ENCODE results near the gene ZFP62. TPM values are rescaled to one million over a fixed set of nuclear protein-coding genes. Genes with fewer than 3 reads are reported as not detected.
A peak's percentile ranks its signal among the peaks of the same experiment; 100 is the strongest.
"Not testable (repeated sequence)": the region's sequence is repeated elsewhere in the genome, so short reads cannot be mapped to it uniquely, and the experiment has no call there.

ZFP62 gene
- total RNA-seq, 1 donor from 2014 or later: 13.7 TPM

DNA sequence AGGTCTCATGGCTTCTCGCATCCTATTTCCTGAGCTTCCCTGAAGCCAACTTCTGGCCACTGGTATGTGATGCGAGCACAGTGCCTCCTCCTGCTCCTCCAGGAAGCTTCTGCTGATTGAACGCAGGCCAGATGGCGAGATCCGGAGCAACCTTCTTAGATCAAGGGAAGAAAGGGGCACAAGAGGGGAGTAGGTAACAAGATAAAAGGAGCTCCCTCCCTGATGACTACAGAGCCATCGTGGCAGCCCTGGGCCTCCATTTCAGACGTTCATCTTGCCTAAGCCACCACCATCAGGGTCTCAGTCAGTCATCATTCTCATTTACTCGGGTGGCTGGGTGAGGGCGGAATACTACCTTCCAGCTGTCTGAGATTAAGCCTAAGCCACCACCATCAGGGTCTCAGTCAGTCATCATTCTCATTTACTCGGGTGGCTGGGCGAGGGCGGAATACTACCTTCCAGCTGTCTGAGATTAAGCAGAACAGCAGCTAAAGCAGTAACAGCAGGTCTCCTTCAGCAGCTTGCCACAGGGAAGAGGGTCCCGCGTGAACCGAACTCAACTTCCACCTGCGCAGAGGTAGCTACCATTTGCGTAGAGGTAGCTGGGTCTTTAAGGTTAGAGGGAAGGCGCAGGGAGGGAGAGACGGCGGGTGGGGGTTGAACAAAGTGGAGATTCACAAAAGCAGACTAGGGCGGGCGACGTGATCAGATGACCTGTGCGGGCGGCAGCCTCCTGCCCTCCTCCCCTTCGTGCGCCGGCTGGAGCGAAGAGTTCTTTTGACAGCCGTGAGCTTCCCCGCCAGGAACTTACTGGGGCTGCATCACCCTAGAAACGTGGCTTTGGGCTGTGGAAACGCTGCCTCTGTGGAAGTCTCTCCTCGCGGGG lies 30.6 kb downstream of the ZFP62 start:
- DNase-seq (ENCODE audit: low read depth in 2 of 2): peak in 1 of 2 donors; percentile 62

DNA sequence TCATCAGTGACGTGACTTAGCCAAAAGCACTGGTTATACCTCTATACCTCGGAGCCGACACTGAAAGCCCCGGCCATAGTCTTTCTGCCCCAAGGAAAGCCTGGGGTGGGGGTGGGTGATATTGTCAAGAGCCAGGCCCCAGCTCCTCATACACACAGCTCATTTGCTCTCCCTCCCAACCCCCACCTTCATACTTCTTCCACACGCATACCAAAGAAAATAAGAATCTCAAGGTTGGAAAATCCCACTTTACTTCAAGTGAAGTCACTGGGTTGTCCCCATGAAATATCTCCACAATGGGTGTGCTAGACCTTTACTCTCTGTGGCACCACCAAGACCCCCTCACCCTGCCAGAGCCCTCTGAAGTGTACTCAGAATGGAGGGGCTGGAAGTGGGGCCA lies 31.4 kb downstream of the ZFP62 start:
- no peak for DNase-seq (ENCODE audit: low read depth in 2 of 2)

DNA sequence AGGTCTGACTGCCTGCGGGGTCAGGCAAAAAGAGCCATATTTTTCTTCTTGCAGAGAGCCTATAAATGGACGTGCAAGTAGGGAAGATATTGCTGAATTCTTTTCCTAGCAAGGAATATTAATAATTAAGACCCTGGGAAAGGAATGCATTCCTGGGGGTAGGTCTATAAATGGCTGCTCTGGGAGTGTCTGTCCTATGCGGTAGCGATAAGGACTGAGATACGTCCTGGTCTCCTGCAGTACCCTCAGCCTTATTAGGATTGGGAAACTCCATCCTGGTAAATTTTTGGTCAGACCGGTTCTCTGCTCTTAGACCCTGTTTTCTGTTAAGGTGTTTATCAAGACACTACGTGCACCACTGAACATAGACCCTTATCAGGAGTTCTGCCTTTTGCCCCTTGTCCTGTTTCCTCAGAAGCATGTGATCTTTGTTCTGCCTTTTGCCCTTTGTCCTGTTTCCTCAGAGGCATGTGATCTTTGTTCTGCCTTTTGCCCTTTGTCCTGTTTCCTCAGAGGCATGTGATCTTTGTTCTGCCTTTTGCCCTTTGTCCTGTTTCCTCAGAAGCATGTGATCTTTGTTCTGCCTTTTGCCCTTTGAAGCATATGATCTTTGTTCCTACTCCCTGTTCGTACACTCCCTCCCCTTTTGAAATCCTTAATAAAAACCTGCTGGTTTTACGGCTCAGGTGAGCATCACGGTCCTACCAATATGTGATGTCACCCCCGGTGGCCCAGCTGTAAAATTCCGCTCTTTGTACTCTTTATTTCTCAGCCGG lies 32.1 kb downstream of the ZFP62 start:
- DNase-seq (ENCODE audit: low read depth in 2 of 2): not testable (repeated sequence)

DNA sequence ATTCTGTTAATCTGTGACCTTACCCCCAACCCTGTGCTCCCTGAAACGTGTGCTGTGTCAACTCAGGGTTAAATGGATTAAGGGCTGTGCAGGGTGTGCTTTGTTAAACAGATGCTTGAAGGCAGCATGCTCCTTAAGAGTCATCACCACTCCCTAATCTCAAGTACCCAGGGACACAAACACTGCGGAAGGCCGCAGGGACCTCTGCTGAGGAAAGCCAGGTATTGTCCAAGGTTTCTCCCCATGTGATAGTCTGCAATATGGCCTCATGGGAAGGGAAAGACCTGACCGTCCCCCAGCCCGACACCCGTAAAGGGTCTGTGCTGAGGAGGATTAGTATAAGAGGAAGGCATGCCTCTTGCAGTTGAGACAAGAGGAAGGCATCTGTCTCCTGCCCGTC lies 33.7 kb downstream of the ZFP62 start:
- DNase-seq (ENCODE audit: low read depth in 2 of 2): not testable (repeated sequence)

DNA sequence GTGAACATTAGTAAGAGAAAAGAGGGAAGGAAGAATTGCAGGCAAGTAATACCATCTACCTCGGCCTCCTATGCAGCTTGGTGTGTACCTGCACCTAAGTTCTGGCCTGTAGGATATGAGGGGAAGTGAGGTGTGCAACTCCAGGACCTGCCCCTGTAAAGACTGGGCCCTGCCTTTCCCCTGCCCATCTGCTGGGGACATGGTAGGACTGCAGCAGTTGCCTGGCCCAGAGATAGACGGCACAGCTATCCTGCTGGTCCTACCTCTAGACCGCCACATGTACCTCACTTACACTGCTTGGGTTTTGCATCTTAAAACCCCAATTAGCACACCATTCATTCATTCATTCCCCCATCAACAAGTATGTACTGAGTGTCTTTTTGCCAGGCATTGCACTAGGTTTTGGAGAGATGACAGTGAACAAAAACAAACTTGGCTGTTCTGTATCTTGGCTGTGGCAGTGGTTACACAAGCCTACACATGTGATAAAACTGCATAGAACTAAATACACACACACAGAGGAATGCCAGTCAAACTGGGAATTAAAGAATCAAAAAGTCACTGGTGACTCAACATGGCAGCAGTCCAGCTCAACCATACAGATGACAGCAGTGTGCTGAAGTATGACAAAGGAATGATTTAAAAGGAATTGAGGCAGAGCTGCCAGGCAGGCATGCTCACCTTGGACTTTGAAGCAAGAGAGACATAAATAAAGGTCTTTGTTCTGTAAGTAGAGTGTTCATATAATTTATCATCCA lies 35.1 kb downstream of the ZFP62 start:
- DNase-seq (ENCODE audit: low read depth in 2 of 2): peak; percentile 78 to 82

DNA sequence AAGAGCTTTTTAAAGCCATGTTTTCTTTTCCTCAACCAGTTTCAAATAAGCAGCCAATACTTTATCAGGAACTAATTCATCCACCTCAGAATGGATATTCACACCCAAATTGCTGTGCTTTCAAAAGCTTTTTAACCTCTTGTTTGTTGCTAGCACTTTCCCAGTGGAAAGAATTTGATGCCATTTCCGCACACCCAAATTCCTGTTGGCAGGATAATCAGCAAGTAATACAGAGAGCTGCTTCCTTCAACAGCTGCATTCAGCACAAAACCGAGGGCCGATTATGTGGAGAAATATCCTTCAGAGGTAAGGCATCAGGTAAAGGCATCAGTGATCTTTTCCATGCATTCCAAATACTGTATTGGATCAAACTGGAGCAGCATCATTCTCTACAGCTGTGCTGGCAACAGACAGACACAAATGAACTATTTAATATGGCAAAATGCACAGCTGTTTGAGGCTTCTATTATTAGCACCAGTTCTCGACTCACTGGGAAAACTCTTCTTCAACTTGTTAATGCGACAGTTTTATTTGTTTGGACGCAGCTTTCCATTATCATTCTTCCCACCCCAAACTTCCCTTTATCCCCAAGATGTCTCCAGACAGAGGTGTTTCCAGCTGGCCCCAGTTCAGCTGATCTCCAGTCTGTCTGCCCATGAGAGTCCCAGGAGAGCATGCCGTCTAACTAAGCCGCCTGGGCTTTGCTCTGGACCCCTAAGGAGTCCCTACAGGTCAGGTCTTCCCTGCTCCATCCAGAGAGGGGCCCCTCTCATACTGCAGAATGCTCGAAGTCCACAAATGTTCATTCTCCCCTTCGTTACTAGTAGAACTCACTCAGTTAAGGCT lies 36.2 kb downstream of the ZFP62 start:
- DNase-seq (ENCODE audit: low read depth in 2 of 2): peak; percentile 38 to 81

DNA sequence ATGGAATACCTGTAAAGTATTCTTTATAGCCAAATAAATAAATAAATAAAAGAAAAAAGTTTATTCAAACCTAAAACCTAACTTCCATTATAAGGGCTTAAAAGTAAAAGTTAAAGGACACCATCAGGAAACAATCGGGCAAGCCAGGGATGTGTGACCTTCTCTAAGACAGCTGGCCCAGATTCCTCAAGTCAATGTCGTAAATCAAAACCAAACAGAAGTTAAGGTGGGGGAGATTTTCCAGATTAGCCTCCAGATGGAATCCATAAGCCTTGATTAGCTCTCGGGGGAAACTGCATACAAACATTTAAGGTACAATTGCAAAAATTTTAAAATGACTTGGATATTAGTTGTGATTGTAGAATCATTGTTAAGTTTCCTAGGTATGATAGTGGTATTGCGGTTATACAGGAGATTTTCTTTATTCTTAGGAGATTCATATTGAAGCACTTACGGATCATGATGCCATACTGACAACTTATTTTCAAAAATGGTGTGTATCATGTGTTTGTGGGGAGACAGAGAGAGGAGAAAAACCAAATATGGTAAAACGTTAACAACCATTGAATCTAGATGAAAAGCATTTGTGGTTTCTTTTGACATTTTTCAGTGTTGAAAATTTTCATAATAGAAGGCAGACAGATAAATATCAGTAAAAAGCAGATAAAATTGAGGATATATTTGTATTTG lies 37.0 kb downstream of the ZFP62 start:
- no peak for DNase-seq (ENCODE audit: low read depth in 2 of 2)

DNA sequence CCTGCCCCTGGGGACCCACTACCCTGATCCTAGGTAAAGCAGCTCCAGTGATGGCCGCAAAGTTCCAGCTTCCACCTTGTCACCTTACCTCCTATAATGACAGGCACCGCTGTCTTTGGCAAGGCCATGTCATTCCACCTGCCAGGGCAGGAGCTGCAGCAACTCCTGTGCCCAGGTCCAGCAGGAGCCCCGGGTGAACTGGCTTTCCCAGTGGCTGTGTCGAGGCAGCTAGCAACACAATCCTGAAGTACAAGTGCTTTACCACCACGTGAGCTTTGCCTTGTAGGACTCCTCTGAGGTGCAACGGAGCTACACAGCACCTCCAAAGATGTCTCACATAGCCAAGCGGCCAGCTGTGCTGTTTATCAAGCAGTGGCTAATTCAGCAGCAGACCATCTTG lies 37.7 kb downstream of the ZFP62 start:
- DNase-seq (ENCODE audit: low read depth in 2 of 2): no peak

DNA sequence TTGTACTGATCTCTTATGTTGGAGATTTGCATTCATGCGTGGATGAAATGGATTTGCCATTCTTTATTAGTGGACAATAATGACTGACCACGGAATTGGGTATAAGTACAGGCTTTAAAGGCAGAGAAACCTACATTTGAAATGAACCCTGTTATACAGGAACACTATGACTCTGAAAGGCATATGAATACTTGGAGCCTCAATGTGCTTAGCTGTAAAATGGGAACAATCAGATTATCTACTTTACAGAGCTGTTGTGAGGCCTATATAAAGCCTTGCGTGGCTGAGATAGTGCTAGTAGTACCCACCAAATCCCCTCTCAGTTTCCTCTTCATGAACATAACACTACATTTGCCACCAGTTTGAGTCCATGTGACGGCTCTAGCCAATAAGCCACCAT lies 39.5 kb downstream of the ZFP62 start:
- no peak for DNase-seq (ENCODE audit: low read depth in 2 of 2)

DNA sequence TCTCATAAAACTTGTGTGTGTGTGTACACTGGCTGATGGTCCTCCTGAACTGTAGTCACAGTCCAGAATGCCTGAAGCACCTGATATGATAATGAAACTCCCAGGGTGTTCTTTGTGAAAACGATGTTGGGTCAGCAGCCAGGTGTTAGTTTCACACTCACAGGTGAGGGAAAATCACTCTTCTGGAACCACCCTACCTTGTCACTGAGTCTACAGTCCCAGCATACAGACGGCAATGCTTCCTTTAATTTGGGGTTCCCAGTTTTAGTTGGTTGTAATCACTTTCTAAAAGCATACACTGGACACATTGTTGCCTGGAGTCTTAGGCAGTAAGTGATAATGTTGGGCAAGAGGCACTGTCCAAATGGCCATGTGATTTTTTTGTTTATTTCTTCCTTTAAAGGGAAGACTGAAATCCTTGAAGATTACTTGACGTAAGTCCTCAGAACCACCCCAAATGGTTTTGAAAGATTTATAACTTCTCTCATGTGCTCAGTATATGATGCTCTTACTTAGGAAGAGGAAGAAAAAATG lies 40.2 kb downstream of the ZFP62 start:
- no peak for DNase-seq (ENCODE audit: low read depth in 2 of 2)

DNA sequence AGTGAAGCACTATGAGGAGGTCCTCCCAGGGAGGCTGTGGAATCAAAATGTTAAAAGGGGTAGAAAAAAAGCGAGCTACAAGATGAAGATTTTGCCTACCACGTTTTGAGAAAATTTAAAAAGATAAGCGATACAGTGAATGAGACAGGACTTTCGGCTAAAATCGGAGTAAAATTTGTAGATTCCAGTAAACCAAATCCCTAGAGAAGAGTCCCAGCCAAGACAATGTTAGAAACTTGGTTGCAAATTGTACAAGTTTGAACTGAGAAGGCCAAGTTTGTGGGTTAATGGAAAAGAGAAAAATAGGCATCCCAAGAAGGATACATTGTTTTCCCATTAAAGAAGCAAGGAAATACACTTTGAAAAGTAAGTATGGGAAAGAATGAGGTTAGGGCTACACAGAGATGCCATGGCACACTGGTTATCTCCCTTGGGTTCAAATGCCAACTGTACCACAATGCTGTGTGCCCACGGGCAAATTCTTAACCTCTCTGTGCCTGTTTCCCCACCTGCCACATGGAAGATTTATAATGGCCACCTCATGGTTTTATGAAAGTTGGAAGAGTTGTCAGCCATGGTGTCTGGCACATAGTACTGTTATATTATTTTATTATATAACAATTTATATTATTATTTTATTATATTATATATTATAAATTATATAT lies 42.3 kb downstream of the ZFP62 start:
- no peak for DNase-seq (ENCODE audit: low read depth in 2 of 2)

DNA sequence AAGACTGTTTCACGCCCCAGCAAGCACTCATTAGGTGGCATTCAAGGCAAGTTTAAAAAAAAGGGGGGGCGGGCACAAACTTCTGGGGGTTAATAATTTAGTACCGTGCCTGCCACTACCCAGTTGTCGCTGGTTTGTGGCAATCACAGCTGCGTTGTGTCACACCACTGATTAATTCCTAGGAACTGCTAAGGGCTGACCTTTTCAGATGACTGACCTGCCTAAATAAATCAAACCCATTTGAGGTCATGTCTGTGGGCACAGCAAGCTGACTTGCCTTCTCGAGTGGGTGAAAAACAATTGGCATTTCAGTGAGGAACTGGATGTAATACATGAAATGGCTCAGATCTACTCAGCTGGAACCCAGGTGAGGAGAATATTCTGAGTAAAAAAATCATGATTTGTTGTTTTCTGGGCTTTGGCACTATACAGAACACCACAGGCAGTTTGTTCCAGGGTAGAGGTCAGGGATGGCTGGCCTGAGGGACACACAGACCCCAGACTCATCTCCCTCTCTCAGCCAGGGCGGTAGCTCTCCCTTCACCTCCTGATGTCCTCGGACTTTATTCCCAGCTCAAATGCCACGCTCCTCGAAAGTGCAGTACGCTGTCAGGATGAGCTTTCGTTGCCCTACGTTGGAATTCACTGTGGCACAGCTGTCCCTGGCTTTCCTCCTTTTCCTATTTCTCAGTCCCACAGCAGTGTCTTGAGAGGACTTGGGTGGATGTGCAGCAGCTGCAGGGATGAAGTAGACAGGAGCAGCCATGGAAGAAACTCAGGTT lies 43.0 kb downstream of the ZFP62 start:
- DNase-seq (ENCODE audit: low read depth in 2 of 2): no peak

DNA sequence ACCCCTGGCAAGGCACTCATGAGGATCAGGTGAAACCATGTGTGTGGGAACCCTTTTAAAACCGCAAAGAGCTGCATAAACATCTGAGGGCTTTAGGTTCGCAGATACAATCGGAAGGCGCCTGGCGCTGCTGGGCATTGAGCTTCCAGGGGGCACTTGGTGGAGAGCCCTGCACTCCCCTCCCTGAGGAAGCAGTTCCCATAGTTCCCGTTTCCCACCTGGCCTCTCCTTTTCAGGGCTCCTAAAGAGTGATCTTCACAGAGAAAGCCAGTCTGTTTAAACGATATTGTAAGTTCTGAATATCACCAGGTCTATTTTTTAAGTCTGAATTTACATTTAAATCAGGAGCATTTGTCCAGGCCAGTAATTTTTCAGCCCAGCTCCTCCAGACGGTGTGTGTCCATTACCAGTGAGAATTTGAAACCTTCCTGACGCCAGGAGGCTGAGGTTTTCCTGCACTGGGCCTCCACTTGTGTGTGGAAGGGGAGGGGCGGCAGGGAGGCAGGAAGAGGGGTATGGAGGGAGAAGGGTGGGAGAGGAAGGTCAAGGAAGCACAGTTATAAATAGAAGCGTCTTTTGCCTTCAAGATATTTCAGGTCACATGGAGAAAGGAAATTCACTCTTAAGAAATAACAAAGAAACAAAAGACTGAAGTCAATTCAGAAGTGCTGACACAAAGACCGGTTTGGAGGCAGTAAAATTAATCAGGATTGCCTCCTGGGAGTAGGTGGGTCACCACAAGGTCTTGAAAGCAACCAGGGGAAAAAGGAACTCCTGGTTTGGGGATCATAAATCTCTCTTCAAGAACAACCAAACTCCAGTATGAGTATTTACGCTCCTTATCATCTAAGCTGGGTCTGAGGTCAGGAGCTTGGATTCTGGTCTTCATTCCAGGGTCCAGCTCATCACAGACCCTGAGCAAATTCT lies 44.2 kb downstream of the ZFP62 start:
- peak in 1 of 2 donors; percentile 79 for DNase-seq (ENCODE audit: low read depth in 2 of 2)

DNA sequence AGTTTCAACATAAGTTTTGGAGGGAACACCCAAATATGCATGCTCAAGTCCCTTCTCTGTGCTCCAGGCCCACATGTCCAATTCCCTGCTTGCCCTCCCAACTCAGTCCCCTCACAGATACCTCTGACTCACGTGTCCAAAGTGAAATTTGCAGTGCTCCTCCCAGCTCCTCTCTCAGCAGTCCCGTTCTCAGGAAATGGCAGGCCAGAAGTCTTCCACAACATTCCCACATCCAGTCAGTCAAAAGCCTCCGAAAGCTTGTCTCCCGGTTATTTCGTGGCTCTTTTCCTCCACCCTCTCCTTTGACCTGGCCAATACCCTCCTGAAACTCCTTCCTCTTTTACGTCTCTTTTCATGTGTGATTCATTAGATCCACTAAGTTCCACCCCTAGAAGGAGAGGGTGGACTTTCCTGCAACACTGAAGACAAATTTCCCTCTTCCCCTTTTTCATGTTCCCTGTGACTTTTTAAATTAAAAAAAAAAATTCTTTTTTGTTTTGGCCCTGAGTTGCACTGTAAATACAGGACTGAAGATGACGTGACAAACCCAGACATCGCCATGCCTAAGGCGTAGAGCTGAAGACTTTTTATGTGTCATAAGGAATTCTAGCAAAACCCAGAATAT lies 45.7 kb downstream of the ZFP62 start:
- no peak for DNase-seq (ENCODE audit: low read depth in 2 of 2)

DNA sequence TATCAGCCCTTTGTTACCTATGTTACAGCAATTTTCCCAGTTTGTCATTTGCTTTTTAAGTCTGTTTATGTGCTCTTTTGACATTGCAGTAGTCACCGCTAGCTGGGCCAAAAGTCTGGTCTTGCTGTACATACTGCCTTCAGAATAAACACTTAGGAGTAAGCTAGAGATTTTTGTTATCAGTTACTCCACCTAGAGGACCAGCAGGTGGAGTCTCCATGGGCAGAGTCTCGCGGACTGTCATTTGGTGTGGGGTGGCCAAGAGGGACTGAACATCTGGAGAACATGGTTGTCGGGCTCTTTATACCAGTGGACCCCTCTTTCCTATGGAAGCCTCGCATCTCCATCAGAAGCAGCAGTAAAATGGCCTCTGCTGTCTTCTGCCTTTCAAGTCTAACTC lies 47.7 kb downstream of the ZFP62 start:
- no peak for DNase-seq (ENCODE audit: low read depth in 2 of 2)

DNA sequence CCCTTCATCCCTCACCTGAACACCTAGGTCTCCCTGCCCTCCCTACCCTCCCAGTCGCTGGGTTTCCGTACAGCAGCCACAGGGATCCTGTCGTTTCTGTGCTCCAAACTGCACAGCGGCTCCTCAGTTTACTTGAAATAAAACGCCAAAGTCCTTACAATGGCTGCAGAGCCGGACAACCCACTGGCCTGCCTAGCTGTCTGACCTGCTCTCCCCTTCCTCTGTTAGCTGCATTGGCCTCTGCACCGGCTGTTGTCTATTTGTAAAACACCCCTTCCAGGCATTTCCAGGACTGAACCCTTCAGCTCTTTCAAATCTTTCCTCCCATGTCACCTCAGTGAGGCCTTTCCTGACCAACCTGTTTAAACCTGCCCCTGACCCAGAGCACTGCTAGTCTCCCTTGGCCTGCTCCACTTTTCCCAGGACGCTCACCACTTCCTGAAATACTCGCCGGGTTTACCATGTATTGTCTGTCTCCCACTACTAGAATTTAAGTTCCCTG lies 49.4 kb downstream of the ZFP62 start:
- no peak for DNase-seq (ENCODE audit: low read depth in 2 of 2)

Measured in lung microvascular endothelial cell (primary cell).